Breast epithelium (tissue), 3 donors: ENCODE data around the gene HTRA2.
"Not testable (repeated sequence)": the region's sequence is repeated elsewhere in the genome, so short reads cannot be mapped to it uniquely, and the experiment has no call there.

Experiments
- CTCF ChIP-seq, 3 donors: fragments of 450-650 bp; IDR thresholded peaks; one replicate each; pipeline ENCODE4 v1.5.1; 2016 to 2017; ENCODE audit warnings: antibody characterized with exemption in 3 of 3, mild to moderate bottlenecking in 3 of 3, moderate library complexity in 3 of 3
- POLR2A ChIP-seq: fragments of 450-650 bp; IDR thresholded peaks from one replicate; pipeline ENCODE4 v1.6.1; 2016; ENCODE audit warnings: antibody characterized with exemption, mild to moderate bottlenecking, moderate library complexity

- not testable (repeated sequence) for TF ChIP-seq CTCF (IDR thresholded peaks at IDR 0.05); POLR2A
Observed at GRCh38 chr2:74483675-74484164, 46.0 kb upstream of the HTRA2 start.
